ENCODE measurements around the gene BAHCC1. TPM values are rescaled to one million over a fixed set of nuclear protein-coding genes. Genes with fewer than 3 reads are reported as not detected.

The BAHCC1 gene
- total RNA-seq, 2 donors from 2014 or later, result 12.5 to 26.3 TPM

GRCh38 chr17:81373536-81374160 lies 21.6 kb upstream of the BAHCC1 start:
- DNase-seq, result no peak
- H3K4me1 ChIP-seq, result no peaks in the 10 kb centered on the region
- H3K9ac ChIP-seq (ENCODE audit: low read depth in 2 of 2, low read length in 2 of 2), result no peak overlapping the region
- H3K27me3 ChIP-seq, result no peaks in the 10 kb centered on the region
- no peaks in the 10 kb centered on the region for H3K36me3 ChIP-seq
- H3K4me3 ChIP-seq, result no peak overlapping the region
- no peak overlapping the region for H3K27ac ChIP-seq
- no peaks in the 10 kb centered on the region for H3K9me3 ChIP-seq
- intact Hi-C loops (cut with DNase I), result no loop called here
- no peak for TF ChIP-seq CTCF (IDR thresholded peaks at IDR 0.05)

GRCh38 chr17:81374890-81375289 lies 20.4 kb upstream of the BAHCC1 start:
- TF ChIP-seq CTCF (IDR thresholded peaks at IDR 0.05), result no peak
- Histone ChIP-seq H3K9me3 (no peaks in the 10 kb centered on the region), H3K4me1 (no peaks in the 10 kb centered on the region), H3K36me3 (no peaks in the 10 kb centered on the region), H3K4me3 (no peak overlapping the region), H3K9ac (ENCODE audit: low read depth in 2 of 2, low read length in 2 of 2) (no peak overlapping the region), H3K27me3 (no peaks in the 10 kb centered on the region), H3K27ac (no peak overlapping the region)
- DNase-seq, result no peak
- intact Hi-C loops (cut with DNase I), result no loop called here

- Histone ChIP-seq H3K27me3 (no peaks in the 10 kb centered on the region), H3K9ac (ENCODE audit: low read depth in 2 of 2, low read length in 2 of 2) (no peak overlapping the region), H3K36me3 (no peaks in the 10 kb centered on the region), H3K4me3 (no peak overlapping the region), H3K9me3 (no peaks in the 10 kb centered on the region), H3K27ac (no peak overlapping the region), H3K4me1 (no peaks in the 10 kb centered on the region)
- no peak for TF ChIP-seq CTCF (IDR thresholded peaks at IDR 0.05)
- DNase-seq, result no peak
- intact Hi-C loops (cut with DNase I), result no loop called here
These were observed 18.1 kb upstream of the BAHCC1 start for GRCh38 chr17:81376946-81377714.

- intact Hi-C loops (cut with DNase I), result no loop called here
- H3K27me3 ChIP-seq, result no peaks in the 10 kb centered on the region
- TF ChIP-seq CTCF (IDR thresholded peaks at IDR 0.05), result no peak
- H3K9me3 ChIP-seq, result no peaks in the 10 kb centered on the region
- no peak overlapping the region for H3K4me3 ChIP-seq
- H3K27ac ChIP-seq, result no peak overlapping the region
- no peaks in the 10 kb centered on the region for H3K4me1 ChIP-seq
- no peak for DNase-seq
- H3K36me3 ChIP-seq, result no peaks in the 10 kb centered on the region
- H3K9ac ChIP-seq (ENCODE audit: low read depth in 2 of 2, low read length in 2 of 2), result peak overlapping the region in 1 of 2 donors; percentile 1
These were observed 16.2 kb upstream of the BAHCC1 start for GRCh38 chr17:81378941-81379511.

GRCh38 chr17:81379523-81379942 lies 15.7 kb upstream of the BAHCC1 start:
- peak; percentile 75 for DNase-seq
- no peaks in the 10 kb centered on the region for H3K36me3 ChIP-seq
- peak overlapping the region in 1 of 2 donors; percentile 26 for H3K9ac ChIP-seq (ENCODE audit: low read depth in 2 of 2, low read length in 2 of 2)
- no peaks in the 10 kb centered on the region for H3K9me3 ChIP-seq
- no peak overlapping the region for H3K4me3 ChIP-seq
- H3K27ac ChIP-seq, result no peak overlapping the region
- no peak for TF ChIP-seq CTCF (IDR thresholded peaks at IDR 0.05)
- intact Hi-C loops (cut with DNase I), result no loop called here
- no peaks in the 10 kb centered on the region for H3K27me3 ChIP-seq
- no peaks in the 10 kb centered on the region for H3K4me1 ChIP-seq

Data from colonic mucosa (tissue), 4 donors.